SK-N-SH (cell line): ENCODE results near the gene ZNF614. TPM values are rescaled to one million over a fixed set of nuclear protein-coding genes. Genes with fewer than 3 reads are reported as not detected.
"Not testable (repeated sequence)": the region's sequence is repeated elsewhere in the genome, so short reads cannot be mapped to it uniquely, and the experiment has no call there.

Experiments
- CTCF ChIA-PET: fragments of 300-600, 350-600 bp; formaldehyde crosslinking; extraction: SDS; loops from one replicate; lab custom pipeline; 2021; lab: Yijun Ruan, JAX
- POLR2A ChIA-PET: fragments of 350-600 bp; sonication (Branson Sonifier 250); formaldehyde crosslinking; extraction: SDS; loops from one replicate; lab custom pipeline; 2020; ENCODE audit warnings: antibody characterized with exemption, inconsistent platforms; lab: Yijun Ruan, JAX
- DNase-seq: peaks from one replicate; pipeline ENCODE4 v3.0.0; 2012
- H2AFZ ChIP-seq: fragments of 200-600 bp; sonication (generic); 2 replicates; pipeline ENCODE4 v1.8.1; 2016; ENCODE audit warnings: antibody characterized with exemption, mild to moderate bottlenecking, low read depth
- H3F3A ChIP-seq: fragments of 200-600 bp; sonication (generic); replicated peaks from 2 replicates; pipeline ENCODE3; 2016; ENCODE audit warnings: antibody characterized with exemption, mild to moderate bottlenecking; ENCODE audit not compliant: insufficient read depth
- H3K27ac ChIP-seq, 2 experiments: fragments of 200-500 bp in 1 of 2; fragments of 200-600 bp in 1 of 2; sonication (Bioruptor generic) in 1 of 2; sonication (generic), shearing (Covaris generic) in 1 of 2; 2 replicates each; pipeline versions ENCODE4 v1.5.1 to v1.6.1; 2014 to 2016; ENCODE audit warnings: low read depth in 2 of 2, inconsistent platforms in 1 of 2, low read length in 1 of 2, mild to moderate bottlenecking in 1 of 2, mixed read lengths in 1 of 2
- H3K27me3 ChIP-seq: fragments of 200-600 bp; sonication (generic), shearing (Covaris generic); 2 replicates; pipeline ENCODE4 v1.6.1; 2016; ENCODE audit warnings: mixed run types; ENCODE audit not compliant: insufficient read depth
- H3K36me3 ChIP-seq, 2 experiments: fragments of 200-500 bp in 1 of 2; fragments of 200-600 bp in 1 of 2; sonication (Bioruptor generic) in 1 of 2; sonication (generic) in 1 of 2; replicated peaks in 1 of 2; 2 replicates each; pipeline versions ENCODE3 to v1.5.1; 2014 to 2016; ENCODE audit warnings: low read length in 1 of 2, mild to moderate bottlenecking in 1 of 2; ENCODE audit not compliant: insufficient read depth in 2 of 2, control insufficient read depth in 1 of 2
- H3K4me1 ChIP-seq, 2 experiments: fragments of 200-500 bp in 1 of 2; fragments of 200-600 bp in 1 of 2; sonication (Bioruptor generic) in 1 of 2; sonication (generic), shearing (Covaris generic) in 1 of 2; 2 replicates each; pipeline versions ENCODE4 v1.5.1 to v1.6.1; 2014 to 2016; ENCODE audit warnings: low read depth in 1 of 2, low read length in 1 of 2, mixed run types in 1 of 2; ENCODE audit not compliant: insufficient read depth in 2 of 2, control insufficient read depth in 1 of 2
- H3K4me2 ChIP-seq: fragments of 200-600 bp; sonication (generic), shearing (Covaris generic); 2 replicates; pipeline ENCODE4 v1.6.1; 2017; ENCODE audit warnings: mixed run types
- H3K4me3 ChIP-seq, 2 experiments: fragments of 200-500 bp in 1 of 2; fragments of 200-600 bp in 1 of 2; sonication (Bioruptor generic) in 1 of 2; sonication (generic), shearing (Covaris generic) in 1 of 2; 2 replicates each; pipeline versions ENCODE4 v1.5.1 to v1.8.1; 2014 to 2016; ENCODE audit warnings: low read depth in 2 of 2, inconsistent platforms in 1 of 2, low read length in 1 of 2, mild to moderate bottlenecking in 1 of 2, mixed read lengths in 1 of 2, moderate library complexity in 1 of 2
- H3K79me2 ChIP-seq: fragments of 200-600 bp; sonication (generic); 2 replicates; pipeline ENCODE4 v1.8.1; 2017; ENCODE audit warnings: mild to moderate bottlenecking; ENCODE audit not compliant: insufficient read depth
- H3K9ac ChIP-seq: fragments of 200-600 bp; sonication (generic); 2 replicates; pipeline ENCODE4 v1.6.1; 2017; ENCODE audit warnings: mixed run types
- H3K9me2 ChIP-seq: fragments of 200-600 bp; sonication (generic); 2 replicates; pipeline ENCODE4 v1.6.1; 2017; ENCODE audit warnings: mixed run types
- H3K9me3 ChIP-seq: fragments of 200-600 bp; sonication (generic); 2 replicates; pipeline ENCODE4 v1.6.1; 2017; ENCODE audit warnings: mixed run types, mild to moderate bottlenecking, moderate library complexity
- H4K20me1 ChIP-seq: fragments of 200-600 bp; sonication (generic); 2 replicates; pipeline ENCODE4 v1.6.1; 2017; ENCODE audit warnings: mild to moderate bottlenecking, mixed run types; ENCODE audit not compliant: insufficient read depth
- CHD2 ChIP-seq: fragments of 150-350 bp; IDR thresholded peaks from 2 replicates; pipeline ENCODE4 v1.6.1; 2018; ENCODE audit warnings: low read length; ENCODE audit not compliant: partially characterized antibody
- FOSL2 ChIP-seq: IDR thresholded peaks from 2 replicates; pipeline ENCODE4 v1.4.0; 2012; ENCODE audit warnings: low read depth, mild to moderate bottlenecking, moderate library complexity, borderline replicate concordance
- GABPA ChIP-seq: IDR thresholded peaks from 2 replicates; pipeline ENCODE4 v1.4.0; 2012; ENCODE audit warnings: low read depth, mild to moderate bottlenecking
- JUND ChIP-seq: IDR thresholded peaks from 2 replicates; pipeline ENCODE4 v1.4.0; 2012
- NFIC ChIP-seq: IDR thresholded peaks from 2 replicates; pipeline ENCODE4 v1.4.0; 2012; ENCODE audit warnings: borderline replicate concordance
- NRF1 ChIP-seq: IDR thresholded peaks from 2 replicates; pipeline ENCODE4 v1.6.1; 2012; ENCODE audit warnings: low read depth, mild to moderate bottlenecking, low read length
- RFX5 ChIP-seq: IDR thresholded peaks from 2 replicates; pipeline ENCODE4 v1.6.1; 2012; ENCODE audit warnings: mild to moderate bottlenecking, improper control_type of control experiment, low read length
- SIN3A ChIP-seq: IDR thresholded peaks from 2 replicates; pipeline ENCODE4 v1.6.1; 2012; ENCODE audit warnings: low read depth, mild to moderate bottlenecking, low read length, moderate library complexity, borderline replicate concordance
- SMC3 ChIP-seq: IDR thresholded peaks from 2 replicates; pipeline ENCODE4 v1.6.1; 2012; ENCODE audit warnings: low read depth, low read length, improper control_type of control experiment
- TCF12 ChIP-seq: IDR thresholded peaks from 2 replicates; pipeline ENCODE4 v1.4.0; 2012
- TEAD4 ChIP-seq: IDR thresholded peaks from 2 replicates; pipeline ENCODE4 v1.4.0; 2012; ENCODE audit warnings: mild to moderate bottlenecking, borderline replicate concordance; ENCODE audit not compliant: insufficient read depth
- YY1 ChIP-seq: IDR thresholded peaks from 2 replicates; pipeline ENCODE4 v1.4.0; 2012; ENCODE audit warnings: low read depth, mild to moderate bottlenecking
- WGBS: methylation state at CpG from one replicate; pipeline ENCODE4 v1.1.6; 2017; ENCODE audit warnings: low lambda C conversion rate; 5-methylcytosine and 5-hydroxymethylcytosine counted together
- polyA plus RNA-seq, 3 experiments: library from polyadenylated mRNA; depleted of rRNA; stranded (reverse); fragments of >200 nt; gene quantifications; 2 replicates each; pipeline ENCODE4 v1.2.3, GENCODE V29; 2012
- TF ChIP-seq, protein P1 (sequence below): IDR thresholded peaks from 2 replicates; pipeline ENCODE4 v1.4.0; 2012; ENCODE audit warnings: low read depth, borderline replicate concordance

Gene ZNF614
- polyA plus RNA-seq, 1 of the 3 experiments (the other 2 are of a cell fraction): 2.8 TPM

DNA sequence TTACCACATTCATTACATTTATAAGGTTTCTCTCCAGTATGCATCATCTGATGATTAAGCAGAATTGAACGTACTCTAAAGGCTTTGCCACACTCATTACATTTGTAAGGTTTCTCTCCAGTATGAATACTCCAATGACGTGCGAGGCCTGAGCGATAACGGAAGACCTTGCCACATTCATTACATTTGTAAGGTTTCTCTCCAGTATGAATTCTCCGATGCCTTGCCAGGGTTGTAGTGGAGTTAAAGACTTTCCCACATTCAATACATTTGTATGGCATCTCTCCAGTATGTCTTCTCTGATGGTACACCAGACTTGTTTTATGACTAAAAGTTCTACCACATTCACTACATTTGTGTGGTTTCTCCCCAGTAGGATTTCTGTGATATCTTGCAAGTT, 37.2 kb upstream of the ZNF614 start:
- Histone ChIP-seq H3K36me3 (peaks cover 38 to 84% of the 10 kb centered on the region in 2 experiments), H3K9me3 (peaks cover 33% of the 10 kb centered on the region)

DNA sequence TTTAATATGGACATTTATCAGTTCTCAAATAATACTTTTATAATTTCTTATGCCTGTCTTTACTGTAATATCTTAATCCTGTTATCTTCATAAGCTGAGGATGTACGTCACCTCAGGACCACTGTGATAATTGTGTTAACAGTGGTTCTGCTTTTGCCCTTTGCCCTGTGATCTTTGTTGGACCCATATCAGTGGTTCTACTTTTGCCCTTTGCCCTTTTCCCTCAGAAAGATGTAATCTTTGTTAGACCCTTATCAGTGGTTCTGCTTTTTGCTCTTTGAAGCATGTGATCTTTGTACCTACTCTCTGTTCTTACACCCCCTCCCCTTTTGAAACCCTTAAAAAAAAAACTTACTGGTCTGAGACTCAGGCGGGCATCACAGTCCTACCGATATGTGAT, 28.3 kb upstream of the ZNF614 start:
- H3K79me2 ChIP-seq: peaks cover 10% of the 10 kb centered on the region; the same call in 1 of the 2 replicates
- H3K36me3 ChIP-seq: peaks cover 0 to 26% of the 10 kb centered on the region in 2 experiments
- H2AFZ ChIP-seq, H3K4me3 ChIP-seq, H3K9me3 ChIP-seq, POLR2A ChIA-PET, H3K9me2 ChIP-seq, DNase-seq, H3K27me3 ChIP-seq, H3F3A ChIP-seq, H4K20me1 ChIP-seq, H3K4me1 ChIP-seq, H3K4me2 ChIP-seq, CTCF ChIA-PET, H3K27ac ChIP-seq, H3K9ac ChIP-seq: not testable (repeated sequence)
- WGBS: 92% methylated on average over 3 of the region's 3 CpGs

More for the DNA sequence above, 37.2 kb upstream of the ZNF614 start:
- H3K9me2 ChIP-seq: no peaks in the 10 kb centered on the region
- POLR2A ChIA-PET: no interaction called here
- no peak overlapping the region for H3K4me2 ChIP-seq
- H4K20me1 ChIP-seq: no peaks in the 10 kb centered on the region
- H3K27ac ChIP-seq: no peak overlapping the region
- no peak for DNase-seq
- TF ChIP-seq NFIC (no peak), SIN3A (no peak), RFX5 (no peak), CHD2 (no peak), JUND (no peak), GABPA (no peak), SMC3 (no peak), YY1 (no peak), TEAD4 (no peak), FOSL2 (no peak), NRF1 (no peak), TCF12 (no peak)
- TF ChIP-seq, protein P1, sequence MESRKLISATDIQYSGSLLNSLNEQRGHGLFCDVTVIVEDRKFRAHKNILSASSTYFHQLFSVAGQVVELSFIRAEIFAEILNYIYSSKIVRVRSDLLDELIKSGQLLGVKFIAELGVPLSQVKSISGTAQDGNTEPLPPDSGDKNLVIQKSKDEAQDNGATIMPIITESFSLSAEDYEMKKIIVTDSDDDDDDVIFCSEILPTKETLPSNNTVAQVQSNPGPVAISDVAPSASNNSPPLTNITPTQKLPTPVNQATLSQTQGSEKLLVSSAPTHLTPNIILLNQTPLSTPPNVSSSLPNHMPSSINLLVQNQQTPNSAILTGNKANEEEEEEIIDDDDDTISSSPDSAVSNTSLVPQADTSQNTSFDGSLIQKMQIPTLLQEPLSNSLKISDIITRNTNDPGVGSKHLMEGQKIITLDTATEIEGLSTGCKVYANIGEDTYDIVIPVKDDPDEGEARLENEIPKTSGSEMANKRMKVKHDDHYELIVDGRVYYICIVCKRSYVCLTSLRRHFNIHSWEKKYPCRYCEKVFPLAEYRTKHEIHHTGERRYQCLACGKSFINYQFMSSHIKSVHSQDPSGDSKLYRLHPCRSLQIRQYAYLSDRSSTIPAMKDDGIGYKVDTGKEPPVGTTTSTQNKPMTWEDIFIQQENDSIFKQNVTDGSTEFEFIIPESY: no peak
- TF ChIP-seq, all 33 proteins: peak for 0
- H2AFZ ChIP-seq: no peak overlapping the region
- 90% methylated on average over 6 of the region's 6 CpGs for WGBS
- H3K4me1 ChIP-seq: no peaks in the 10 kb centered on the region
- CTCF ChIA-PET: no interaction called here
- H3K79me2 ChIP-seq: peaks cover 14% of the 10 kb centered on the region; the same call in 1 of the 2 replicates
- H3K9ac ChIP-seq: no peak overlapping the region
- no peaks in the 10 kb centered on the region for H3F3A ChIP-seq
- H3K27me3 ChIP-seq: no peaks in the 10 kb centered on the region
- H3K4me3 ChIP-seq: no peak overlapping the region; a peak in 1 of 4 replicates

DNA sequence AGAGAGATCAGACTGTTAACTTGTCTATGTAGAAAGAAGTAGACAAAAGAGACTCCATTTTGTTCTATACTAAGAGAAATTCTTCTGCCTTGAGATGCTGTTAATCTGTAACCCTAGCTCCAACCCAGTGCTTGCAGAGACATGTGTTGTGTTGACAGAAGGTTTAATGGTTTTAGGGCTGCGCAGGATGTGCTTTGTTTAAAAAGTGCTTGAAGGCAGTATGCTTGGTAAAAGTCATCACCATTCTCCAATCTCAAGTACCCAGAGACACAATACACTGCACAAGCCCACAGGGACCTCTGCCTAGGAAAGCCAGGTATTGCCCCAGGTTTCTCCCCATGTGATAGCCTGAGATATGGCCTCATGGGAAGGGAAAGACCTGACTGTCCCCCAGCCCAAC, 23.6 kb upstream of the ZNF614 start:
- H3K4me2 ChIP-seq, H3K27ac ChIP-seq, H2AFZ ChIP-seq, POLR2A ChIA-PET, H3K9me2 ChIP-seq, H3K9me3 ChIP-seq, H3K27me3 ChIP-seq, H3K4me1 ChIP-seq, DNase-seq, H3K9ac ChIP-seq, CTCF ChIA-PET, H3K4me3 ChIP-seq, H4K20me1 ChIP-seq: not testable (repeated sequence)
- Histone ChIP-seq H3K36me3 (peaks cover 2 to 16% of the 10 kb centered on the region in 2 experiments), H3F3A (peaks cover 10% of the 10 kb centered on the region), H3K79me2 (peaks cover 26% of the 10 kb centered on the region)
- 100% methylated on average over 1 of the region's 1 CpG for WGBS
